ENCODE measurements around the gene PIGU. TPM values are rescaled to one million over a fixed set of nuclear protein-coding genes. Genes with fewer than 3 reads are reported as not detected.
"Not testable (repeated sequence)": the region's sequence is repeated elsewhere in the genome, so short reads cannot be mapped to it uniquely, and the experiment has no call there.

The PIGU gene
- total RNA-seq, 1 experiment from 2014 or later: 25.1 TPM

DNA sequence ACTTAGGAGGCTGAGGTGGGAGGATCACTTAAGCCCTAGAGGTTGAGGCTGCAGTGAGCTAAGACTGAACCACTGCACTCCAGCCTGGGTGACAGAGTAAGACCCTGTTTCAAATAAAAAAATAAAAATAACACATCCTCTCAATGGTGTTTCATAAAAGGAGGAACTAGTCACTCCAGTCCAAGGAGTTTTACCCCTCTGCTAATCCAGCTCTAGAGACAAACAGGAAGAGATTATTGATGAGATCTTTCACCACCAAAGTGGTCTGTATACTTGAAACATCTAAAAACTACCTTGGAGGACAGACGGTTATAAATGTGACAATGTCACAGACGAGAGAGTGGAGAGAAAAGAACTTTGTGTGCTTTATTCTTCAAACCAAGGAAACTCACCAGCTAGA is 58.2 kb downstream of the PIGU start:
- ChIA-PET CTCF (no interaction called here), RAD21 (ENCODE audit: low non-redundant PET in 1 of 2, low total read pairs in 2 of 2, uncharacterized antibody in 2 of 2, unreplicated experiment in 2 of 2) (no interaction called here), POLR2A (no interaction called here)
- H3K9ac ChIP-seq (ENCODE audit: low read length): no peak overlapping the region
- H3K27me3 ChIP-seq (ENCODE audit: insufficient read depth, low read length): no peaks in the 10 kb centered on the region
- H2AFZ ChIP-seq (ENCODE audit: low read depth, low read length, poor library complexity, severe bottlenecking): no peak overlapping the region
- no peaks in the 10 kb centered on the region for H4K20me1 ChIP-seq (ENCODE audit: insufficient read depth)
- peaks cover 0 to 8% of the 10 kb centered on the region in 2 experiments; a peak in 1 of 4 replicates for H3K4me1 ChIP-seq (ENCODE audit: control insufficient read depth in 1 of 2, insufficient read depth in 2 of 2, low read length in 2 of 2)
- no peak overlapping the region for H3K4me2 ChIP-seq (ENCODE audit: low read length)
- intact Hi-C loops (cut with micrococcal nuclease): no loop called here
- no peaks in the 10 kb centered on the region for H3K9me3 ChIP-seq (ENCODE audit: control insufficient read depth in 1 of 2, insufficient read depth in 1 of 2, low read depth in 1 of 2, low read length in 2 of 2)
- no peak overlapping the region for H3K4me3 ChIP-seq (replicated peaks in 1 of 2; ENCODE audit: low read depth in 1 of 2, low read length in 2 of 2)
- no peak overlapping the region for H3K27ac ChIP-seq (ENCODE audit: low read depth, low read length)
- DNase-seq (ENCODE audit: low read depth, low spot score) (no peak), ATAC-seq (no peak)
- no peaks in the 10 kb centered on the region for H3K9me2 ChIP-seq (ENCODE audit: insufficient read depth)
- no TSS peak for BruUV-seq (replicated peaks)
- H3K79me2 ChIP-seq (ENCODE audit: insufficient read depth, low read length): no peaks in the 10 kb centered on the region
- no peaks in the 10 kb centered on the region for H3K36me3 ChIP-seq (ENCODE audit: control insufficient read depth in 1 of 2, insufficient read depth in 2 of 2, low read length in 2 of 2)
- TF ChIP-seq POLR2AphosphoS5 (IDR thresholded peaks at IDR 0.05; ENCODE audit: low read depth, low read length) (no peak), SRF (IDR thresholded peaks at IDR 0.05; ENCODE audit: low read depth) (no peak), EZH2phosphoT487 (IDR thresholded peaks at IDR 0.05; ENCODE audit: borderline replicate concordance) (no peak), POLR2A (IDR thresholded peaks at IDR 0.05; ENCODE audit: borderline replicate concordance, extremely low read depth, insufficient read depth, insufficient read length) (no peak), CEBPB (IDR thresholded peaks at IDR 0.05; ENCODE audit: low read depth) (no peak), FOSL1 (IDR thresholded peaks at IDR 0.05; ENCODE audit: low read depth) (no peak), JUND (IDR thresholded peaks at IDR 0.05) (no peak), RAD21 (IDR thresholded peaks at IDR 0.05; ENCODE audit: low read depth) (no peak)
- TF ChIP-seq, protein P1, sequence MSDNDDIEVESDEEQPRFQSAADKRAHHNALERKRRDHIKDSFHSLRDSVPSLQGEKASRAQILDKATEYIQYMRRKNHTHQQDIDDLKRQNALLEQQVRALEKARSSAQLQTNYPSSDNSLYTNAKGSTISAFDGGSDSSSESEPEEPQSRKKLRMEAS (IDR thresholded peaks at IDR 0.05): no peak
- TF ChIP-seq, protein P2, sequence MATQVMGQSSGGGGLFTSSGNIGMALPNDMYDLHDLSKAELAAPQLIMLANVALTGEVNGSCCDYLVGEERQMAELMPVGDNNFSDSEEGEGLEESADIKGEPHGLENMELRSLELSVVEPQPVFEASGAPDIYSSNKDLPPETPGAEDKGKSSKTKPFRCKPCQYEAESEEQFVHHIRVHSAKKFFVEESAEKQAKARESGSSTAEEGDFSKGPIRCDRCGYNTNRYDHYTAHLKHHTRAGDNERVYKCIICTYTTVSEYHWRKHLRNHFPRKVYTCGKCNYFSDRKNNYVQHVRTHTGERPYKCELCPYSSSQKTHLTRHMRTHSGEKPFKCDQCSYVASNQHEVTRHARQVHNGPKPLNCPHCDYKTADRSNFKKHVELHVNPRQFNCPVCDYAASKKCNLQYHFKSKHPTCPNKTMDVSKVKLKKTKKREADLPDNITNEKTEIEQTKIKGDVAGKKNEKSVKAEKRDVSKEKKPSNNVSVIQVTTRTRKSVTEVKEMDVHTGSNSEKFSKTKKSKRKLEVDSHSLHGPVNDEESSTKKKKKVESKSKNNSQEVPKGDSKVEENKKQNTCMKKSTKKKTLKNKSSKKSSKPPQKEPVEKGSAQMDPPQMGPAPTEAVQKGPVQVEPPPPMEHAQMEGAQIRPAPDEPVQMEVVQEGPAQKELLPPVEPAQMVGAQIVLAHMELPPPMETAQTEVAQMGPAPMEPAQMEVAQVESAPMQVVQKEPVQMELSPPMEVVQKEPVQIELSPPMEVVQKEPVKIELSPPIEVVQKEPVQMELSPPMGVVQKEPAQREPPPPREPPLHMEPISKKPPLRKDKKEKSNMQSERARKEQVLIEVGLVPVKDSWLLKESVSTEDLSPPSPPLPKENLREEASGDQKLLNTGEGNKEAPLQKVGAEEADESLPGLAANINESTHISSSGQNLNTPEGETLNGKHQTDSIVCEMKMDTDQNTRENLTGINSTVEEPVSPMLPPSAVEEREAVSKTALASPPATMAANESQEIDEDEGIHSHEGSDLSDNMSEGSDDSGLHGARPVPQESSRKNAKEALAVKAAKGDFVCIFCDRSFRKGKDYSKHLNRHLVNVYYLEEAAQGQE (IDR thresholded peaks at IDR 0.05; ENCODE audit: low read depth): no peak

DNA sequence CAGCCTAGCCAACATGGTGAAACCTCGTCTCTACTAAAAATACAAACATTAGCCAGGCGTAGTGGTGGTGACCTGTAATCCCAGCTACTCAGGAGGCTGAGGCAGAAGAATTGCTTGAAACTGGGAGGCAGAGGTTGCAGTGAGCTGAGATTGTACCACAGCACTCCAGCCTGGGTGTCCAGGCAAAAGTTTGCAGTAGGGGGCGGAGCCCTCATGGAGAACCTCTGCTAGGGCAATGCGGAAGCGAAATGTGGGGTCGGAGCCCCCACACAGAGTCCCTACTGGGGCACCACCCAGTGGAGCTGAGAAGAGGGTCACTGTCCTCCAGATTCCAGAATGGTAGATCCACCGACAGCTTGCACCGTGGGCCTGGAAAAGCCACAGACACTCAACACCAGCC is 60.0 kb downstream of the PIGU start:
- H3K9me2 ChIP-seq (ENCODE audit: insufficient read depth); H3K9me3 ChIP-seq (ENCODE audit: control insufficient read depth in 1 of 2, insufficient read depth in 1 of 2, low read depth in 1 of 2, low read length in 2 of 2); H3K4me1 ChIP-seq (ENCODE audit: control insufficient read depth in 1 of 2, insufficient read depth in 2 of 2, low read length in 2 of 2); H4K20me1 ChIP-seq (ENCODE audit: insufficient read depth); H3K27me3 ChIP-seq (ENCODE audit: insufficient read depth, low read length); H3K9ac ChIP-seq (ENCODE audit: low read length); H3K4me3 ChIP-seq (replicated peaks in 1 of 2; ENCODE audit: low read depth in 1 of 2, low read length in 2 of 2); BruUV-seq (replicated peaks); H3K79me2 ChIP-seq (ENCODE audit: insufficient read depth, low read length); DNase-seq (ENCODE audit: low read depth, low spot score); RAD21 ChIA-PET (ENCODE audit: low non-redundant PET in 1 of 2, low total read pairs in 2 of 2, uncharacterized antibody in 2 of 2, unreplicated experiment in 2 of 2); H2AFZ ChIP-seq (ENCODE audit: low read depth, low read length, poor library complexity, severe bottlenecking); CTCF ChIA-PET; intact Hi-C loops (cut with micrococcal nuclease); H3K27ac ChIP-seq (ENCODE audit: low read depth, low read length); H3K36me3 ChIP-seq (ENCODE audit: control insufficient read depth in 1 of 2, insufficient read depth in 2 of 2, low read length in 2 of 2); ATAC-seq; H3K4me2 ChIP-seq (ENCODE audit: low read length); POLR2A ChIA-PET: not testable (repeated sequence)
